ENCODE results near the gene PHYHD1. TPM values are rescaled to one million over a fixed set of nuclear protein-coding genes. Genes with fewer than 3 reads are reported as not detected.

The PHYHD1 gene
- polyA plus RNA-seq, 1 donor, result 63.9 TPM

DNA sequence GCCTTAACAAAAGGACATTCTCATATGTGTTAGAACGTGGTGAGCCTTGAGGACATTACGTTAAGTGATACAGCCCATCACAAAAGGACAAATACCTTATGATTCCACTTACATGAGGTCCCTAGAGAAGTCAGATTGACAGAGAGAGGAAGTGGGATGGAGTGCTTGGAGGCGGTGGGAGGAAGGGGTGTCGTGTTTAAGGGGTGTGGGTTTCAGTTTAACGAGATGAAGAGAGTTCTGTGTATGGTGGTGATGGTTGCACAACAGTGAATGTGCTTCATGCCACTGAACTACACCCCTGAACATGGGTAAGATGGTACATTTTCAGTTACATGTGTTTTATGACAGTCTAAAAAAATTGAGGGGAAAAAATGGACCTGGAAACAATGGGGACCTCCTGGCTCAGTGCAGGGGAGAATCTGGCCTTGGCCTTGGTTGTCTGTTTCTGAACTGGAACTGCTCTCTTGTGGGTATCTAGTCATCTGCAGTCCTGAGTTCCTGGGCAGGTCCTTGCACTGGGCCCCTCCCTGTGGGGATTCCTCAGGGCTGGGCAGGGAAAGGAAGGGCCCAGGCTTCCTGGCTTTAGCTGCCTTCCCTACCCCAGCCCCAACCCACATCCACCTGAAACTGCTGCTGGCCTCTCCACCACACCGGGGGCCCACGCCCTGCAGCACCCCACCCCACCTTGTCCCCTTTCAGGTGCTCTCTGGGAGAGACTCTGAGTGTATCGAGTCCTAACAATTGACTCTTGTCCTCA, 21.0 kb upstream of the PHYHD1 start:
- no peak for DNase-seq

DNA sequence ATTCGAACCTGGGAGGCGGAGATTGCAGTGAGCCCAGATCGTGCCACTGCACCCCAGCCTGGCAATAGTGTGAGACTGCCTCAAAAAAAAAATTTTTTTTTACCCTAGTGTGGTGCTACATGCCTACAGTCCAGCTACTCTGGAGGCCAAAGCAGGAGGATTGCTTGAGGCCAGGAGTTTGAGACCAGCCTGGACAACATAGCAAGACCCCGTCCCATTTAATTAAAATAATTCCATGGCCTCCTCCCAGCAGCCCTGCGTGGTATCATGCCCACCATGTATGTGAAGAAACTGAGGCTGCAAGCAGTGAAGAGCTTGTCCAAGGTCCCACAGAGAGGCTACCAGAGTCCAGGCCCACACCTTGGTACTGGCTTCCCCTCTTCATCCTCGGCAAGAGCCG, 19.4 kb upstream of the PHYHD1 start:
- DNase-seq, result no peak

DNA sequence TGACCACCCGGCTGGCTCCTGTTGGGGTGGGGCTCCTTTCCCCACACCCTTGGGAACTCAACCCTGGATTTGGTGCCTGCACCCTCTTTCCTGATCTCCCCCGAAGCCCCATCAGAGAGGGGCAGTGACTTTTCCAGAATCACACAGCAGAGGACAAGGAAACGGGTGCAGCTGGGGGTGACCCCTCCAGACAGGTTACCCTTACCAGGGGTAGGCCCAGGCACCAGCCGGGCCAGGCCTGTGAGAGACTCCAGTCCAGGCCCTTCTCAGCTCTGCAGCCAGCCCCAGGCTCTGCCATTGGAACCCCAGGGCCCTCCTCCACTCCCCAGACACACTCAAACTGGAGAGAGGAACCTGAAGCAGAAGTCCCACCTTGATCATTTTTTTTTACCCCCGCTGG, 19.0 kb upstream of the PHYHD1 start:
- no peak for DNase-seq

DNA sequence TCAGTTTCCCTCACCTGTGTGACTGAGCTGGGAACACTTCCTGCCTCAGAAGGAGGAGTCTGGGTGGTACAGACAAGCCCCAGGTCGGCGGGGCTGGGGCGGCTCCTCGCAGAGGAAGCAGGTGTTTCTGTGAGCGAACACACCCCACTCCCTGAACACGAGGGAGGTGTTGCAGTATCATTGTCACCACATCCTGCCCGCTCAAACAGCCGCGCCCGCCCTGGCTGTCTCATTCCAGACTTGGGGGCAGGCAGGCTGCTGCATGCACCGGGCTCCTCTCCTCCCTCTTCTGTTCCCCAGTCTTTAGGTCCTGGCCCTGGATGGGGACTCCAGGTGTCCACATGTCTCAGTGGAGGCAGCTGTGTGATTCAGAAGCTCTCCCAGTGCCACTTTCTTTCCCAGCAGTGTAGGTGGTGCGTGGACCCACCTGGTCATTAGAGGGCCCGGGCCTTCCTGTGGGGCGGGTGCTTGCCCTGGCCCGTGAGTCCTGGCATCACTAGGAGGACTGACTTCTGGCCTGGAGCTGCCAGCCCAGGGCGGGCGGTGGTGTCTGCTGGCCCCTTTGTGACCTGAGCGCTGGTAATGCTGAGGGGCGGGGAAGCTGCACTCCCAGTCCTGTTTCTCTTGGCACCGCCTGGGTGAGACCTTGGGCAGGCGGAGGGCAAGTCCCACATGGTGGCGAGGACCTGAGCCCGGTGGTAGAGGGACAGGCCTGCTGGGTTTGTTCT, 18.3 kb upstream of the PHYHD1 start:
- no peak for DNase-seq

DNA sequence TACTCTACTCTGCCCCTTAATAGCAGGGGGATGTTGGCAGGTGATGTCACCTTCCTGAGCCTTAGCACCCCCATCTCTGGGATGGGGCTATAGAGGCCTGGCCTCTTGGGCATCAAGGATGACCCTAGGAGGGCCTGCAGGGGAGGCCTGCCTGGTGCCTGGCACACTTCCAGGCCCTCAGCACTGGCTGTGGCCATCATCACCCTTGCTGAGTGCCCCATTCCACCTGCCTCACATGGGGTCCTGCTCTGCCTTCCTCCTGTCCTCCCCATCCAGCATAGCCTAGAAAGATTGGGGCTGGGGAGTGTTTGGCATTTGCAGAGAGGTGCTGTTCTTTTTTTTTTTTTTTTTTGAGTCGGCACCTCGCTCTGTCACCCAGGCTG, 17.7 kb upstream of the PHYHD1 start:
- no peak for DNase-seq

DNA sequence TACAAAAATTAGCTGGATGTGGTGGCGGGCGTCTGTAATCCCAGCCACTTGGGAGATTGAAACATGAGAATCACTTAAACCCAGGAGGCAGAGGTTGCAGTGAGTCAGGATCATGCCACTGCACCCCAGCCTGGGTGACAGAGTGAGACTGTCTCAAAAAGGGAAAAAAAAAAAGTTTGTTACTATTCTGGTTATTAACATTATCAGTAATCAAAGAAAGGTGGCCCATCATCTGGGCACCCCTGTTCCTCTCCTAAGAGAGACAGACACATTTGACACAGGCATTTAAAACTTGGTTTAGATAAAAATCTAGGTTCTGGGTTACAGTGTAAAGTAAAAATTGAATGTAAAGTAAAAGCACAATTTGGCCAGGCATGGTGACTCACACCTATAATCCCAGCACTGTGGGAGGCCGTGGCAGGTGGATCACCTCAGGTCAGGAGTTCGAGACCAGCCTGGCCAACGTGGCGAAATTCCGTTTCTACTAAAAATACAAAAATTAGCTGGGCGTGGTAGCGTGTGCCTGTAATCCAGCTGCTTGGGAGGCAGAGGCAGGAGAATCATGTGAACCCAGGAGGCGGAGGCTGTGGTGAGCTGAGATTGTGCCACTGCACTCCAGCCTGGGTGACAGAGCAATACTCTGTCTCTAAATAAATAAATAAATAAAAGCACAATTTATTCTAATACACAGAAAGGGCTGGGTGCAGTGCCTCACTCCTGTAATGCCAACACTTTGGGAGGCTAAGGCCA, 16.7 kb upstream of the PHYHD1 start:
- DNase-seq, result no peak

DNA sequence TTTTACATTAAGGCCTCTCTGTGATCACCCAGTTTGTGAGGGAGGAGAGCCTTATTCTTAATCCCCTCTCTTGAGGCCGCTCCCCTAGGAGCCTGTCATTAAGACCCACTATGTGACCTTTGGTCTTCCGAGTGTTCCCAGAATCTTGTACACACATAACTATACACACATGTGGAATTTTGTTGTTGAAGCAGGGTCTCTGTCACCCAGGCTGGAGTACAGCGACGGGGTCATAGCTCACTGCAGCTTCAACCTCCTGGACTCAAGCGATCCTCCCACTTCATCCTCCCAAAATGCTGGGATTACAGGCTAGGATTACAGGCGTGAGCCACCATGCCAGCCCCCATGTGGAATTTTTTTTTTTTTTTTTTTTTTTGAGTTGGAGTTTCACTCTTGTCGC, 14.8 kb upstream of the PHYHD1 start:
- DNase-seq, result no peak

DNA sequence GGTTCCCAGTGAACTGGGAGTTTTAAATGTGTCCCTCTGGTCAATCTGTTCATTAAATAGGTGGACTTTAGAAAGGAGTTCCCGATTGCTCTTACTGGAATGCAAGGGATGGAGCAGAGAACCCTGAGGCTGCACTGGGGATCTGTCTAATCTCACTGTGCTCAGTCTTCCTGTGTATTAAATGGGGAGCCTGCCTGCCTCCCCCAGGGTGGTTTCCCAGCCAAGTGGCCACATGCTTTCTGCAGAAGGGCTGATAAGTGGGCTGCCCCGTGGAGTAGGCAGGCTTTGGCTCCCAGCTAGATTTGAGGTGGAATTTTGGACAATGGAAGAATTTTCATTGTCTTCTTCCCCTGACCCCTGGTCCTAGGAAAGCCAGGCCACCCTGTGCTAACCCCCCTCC, 14.0 kb upstream of the PHYHD1 start:
- DNase-seq, result no peak

DNA sequence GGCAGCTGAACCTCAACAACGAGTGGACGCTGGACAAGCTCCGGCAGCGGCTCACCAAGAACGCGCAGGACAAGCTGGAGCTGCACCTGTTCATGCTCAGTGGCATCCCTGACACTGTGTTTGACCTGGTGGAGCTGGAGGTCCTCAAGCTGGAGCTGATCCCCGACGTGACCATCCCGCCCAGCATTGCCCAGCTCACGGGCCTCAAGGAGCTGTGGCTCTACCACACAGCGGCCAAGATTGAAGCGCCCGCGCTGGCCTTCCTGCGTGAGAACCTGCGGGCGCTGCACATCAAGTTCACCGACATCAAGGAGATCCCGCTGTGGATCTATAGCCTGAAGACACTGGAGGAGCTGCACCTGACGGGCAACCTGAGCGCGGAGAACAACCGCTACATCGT, 12.4 kb upstream of the PHYHD1 start:
- no peak for DNase-seq

DNA sequence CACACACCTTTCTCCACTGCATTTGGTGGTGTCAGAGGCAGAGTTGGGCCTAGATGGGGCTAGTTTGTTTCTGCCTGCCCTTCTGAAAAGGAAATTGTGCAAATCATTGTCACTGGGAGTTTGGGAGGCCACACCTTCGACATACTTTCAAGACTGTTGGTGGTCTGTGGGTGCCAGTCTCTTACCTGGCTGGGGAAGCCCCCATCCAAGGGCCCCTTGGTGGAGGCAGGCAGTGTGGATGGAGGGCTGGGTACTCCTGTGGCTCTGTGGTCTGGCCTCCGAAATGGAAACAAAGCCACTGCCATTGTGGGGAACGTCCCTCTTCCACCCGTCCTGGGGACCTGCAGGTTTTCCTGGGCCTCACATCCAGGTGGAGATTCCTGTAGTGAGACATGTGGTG, 10.9 kb upstream of the PHYHD1 start:
- DNase-seq, result no peak

DNA sequence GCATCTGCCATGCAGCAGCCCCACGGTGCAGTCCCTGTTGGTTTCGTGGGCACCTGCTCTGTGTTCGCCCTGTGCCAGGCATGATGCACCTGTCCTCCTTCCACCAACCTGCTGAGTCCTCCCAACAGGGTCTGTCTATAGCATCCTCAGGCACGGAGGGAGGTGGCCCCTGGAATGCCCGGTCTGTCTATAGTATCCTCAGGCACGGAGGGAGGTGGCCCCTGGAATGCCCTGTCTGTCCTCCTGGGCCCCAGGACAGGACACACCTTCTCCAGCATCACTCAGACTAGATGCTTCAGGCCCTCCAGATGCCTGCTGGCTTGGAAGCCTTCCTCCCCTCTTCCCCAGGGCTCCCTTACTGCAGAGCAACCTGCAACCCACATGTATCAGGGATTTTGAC, 9.9 kb upstream of the PHYHD1 start:
- DNase-seq, result no peak

DNA sequence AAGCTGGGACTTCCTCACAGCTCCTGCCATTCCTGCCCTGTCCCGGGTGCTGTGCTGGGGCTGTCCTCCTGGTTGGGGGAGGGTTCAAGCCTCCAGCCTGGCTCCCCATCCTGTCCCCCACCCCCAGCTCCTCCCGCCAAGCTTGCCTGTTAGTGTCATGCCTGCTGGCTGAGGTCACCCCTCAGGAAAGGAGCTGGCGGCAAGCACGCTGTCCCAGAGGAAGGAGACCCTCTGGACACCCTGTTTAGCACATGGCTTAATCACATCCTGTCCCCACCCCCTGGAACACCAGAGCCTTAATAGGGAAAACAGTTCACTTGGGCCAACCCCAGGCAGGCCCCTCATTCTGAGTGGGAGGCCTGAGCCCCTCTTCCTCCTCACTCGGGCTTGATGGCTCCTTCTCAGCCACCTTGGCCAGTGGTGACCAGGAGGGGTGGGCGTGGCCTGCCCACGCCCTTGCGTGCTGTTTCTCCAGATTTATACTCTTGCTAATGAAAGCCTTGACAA, 9.2 kb upstream of the PHYHD1 start:
- DNase-seq, result no peak

DNA sequence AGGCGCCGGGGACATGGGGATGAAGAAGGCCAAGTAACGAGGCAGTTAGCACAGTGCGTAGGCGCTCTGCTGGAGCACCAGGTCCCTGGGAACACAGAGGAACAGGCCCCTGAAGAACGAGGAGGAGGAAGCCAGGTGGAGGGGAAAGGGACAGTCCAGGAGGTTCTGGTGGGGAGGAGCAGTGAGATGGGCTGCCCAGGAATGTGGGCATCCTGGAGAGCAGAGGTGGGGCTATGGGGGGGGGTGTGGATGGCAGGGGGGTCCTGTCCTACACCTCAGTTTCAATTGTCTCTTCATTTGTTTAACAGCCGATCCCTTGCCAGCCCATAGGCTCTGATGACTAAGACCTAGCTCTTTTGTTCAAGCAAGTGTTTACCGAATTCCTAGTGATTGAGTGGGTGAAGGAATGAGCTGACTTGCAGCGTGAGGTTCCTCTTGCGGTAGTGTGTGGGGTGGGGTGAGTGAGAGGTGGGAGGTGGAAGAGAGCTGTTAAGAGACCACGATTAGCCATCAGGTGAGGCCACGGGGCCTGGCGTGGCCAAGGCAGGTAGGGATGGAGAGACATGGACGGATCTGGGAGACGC, 8.4 kb upstream of the PHYHD1 start:
- DNase-seq, result no peak

DNA sequence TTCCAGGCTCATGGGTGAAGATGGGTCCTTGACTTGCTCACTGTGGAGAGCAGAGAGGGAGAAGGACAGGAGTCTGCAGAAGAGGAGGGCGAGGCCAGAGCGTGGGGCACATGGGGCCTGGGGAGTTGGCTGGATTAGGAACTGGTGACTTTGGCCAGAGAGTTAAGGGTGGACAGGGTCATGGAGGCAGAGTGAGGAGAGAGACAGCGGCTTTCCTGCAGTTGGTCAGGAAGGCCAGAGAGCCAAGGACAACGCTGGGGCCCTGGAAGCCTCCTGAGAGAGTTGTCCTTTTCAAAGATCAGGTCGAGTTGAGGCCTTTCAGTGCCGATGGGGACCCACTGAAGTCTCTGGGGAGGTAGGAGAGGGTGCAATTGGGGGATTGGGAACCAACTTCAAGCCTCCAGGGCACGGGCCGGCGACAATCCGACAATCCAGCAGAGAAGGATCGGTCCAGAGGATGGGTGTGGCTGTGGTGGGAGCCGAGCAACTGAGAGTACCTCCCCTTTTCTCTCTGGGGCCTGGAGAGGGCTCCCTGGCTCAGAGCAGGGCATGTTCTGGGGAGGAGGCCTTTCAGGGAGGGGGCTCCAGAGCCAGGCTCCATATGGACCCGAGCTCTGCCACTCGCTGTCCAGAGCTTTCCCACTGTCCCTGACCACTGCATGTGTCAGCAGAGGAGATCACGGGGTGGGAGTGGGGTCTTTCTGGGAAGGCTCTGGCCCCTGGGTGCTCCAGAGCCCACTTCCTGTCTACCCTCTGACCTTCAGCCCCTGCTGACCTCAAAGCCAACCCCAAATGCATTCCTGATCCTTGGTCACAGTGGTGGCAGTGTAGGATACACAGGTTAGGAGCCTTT, 7.5 kb upstream of the PHYHD1 start:
- no peak for DNase-seq

DNA sequence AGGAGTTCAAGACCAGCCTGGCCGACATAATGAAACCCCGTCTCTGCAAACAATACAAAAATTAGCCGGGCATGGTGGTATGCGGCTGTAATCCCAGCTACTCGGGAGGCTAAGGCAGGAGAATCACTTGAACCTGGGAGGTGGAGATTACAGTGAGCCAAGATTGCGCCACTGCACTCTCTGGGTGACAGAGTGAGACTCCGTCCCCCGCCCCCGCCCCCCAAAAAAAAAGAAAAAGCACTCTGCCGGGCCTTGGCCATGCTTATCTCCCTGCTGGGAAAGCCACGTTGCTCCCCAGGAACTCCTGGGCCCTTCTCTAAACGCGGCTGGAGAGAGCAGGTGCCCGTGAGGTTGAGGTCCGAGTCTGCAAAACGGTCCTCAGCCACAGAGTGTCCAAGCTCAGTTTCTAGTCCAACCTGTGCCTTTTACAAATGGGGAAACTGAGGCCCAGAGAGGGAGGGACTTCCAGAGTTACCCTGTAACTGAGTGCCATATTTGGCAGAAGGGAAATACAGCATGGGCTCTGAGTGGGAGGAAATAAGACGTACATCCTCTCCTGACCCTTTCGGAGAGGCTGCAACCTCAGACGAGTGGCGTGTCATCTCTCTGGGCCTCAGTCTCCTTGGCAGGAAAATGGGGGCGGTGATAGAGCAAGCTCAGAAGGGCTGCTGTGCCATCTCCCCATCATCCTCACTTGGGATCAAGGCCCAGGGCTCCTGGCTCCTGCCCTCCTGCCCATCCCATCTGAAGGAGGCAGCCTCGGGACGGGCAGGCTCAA, 6.6 kb upstream of the PHYHD1 start:
- DNase-seq, result no peak

DNA sequence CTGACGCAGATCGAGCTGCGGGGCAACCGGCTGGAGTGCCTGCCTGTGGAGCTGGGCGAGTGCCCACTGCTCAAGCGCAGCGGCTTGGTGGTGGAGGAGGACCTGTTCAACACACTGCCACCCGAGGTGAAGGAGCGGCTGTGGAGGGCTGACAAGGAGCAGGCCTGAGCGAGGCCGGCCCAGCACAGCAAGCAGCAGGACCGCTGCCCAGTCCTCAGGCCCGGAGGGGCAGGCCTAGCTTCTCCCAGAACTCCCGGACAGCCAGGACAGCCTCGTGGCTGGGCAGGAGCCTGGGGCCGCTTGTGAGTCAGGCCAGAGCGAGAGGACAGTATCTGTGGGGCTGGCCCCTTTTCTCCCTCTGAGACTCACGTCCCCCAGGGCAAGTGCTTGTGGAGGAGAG, 4.6 kb upstream of the PHYHD1 start:
- no peak for DNase-seq

DNA sequence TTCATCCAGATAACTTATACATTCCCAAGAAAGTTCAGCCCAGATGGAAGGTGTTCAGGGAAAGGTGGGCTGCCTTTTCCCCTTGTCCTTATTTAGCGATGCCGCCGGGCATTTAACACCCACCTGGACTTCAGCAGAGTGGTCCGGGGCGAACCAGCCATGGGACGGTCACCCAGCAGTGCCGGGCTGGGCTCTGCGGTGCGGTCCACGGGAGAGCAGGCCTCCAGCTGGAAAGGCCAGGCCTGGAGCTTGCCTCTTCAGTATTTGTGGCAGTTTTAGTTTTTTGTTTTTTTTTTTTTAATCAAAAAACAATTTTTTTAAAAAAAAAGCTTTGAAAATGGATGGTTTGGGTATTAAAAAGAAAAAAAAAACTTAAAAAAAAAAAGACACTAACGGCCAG, 4.0 kb upstream of the PHYHD1 start:
- no peak for DNase-seq

DNA sequence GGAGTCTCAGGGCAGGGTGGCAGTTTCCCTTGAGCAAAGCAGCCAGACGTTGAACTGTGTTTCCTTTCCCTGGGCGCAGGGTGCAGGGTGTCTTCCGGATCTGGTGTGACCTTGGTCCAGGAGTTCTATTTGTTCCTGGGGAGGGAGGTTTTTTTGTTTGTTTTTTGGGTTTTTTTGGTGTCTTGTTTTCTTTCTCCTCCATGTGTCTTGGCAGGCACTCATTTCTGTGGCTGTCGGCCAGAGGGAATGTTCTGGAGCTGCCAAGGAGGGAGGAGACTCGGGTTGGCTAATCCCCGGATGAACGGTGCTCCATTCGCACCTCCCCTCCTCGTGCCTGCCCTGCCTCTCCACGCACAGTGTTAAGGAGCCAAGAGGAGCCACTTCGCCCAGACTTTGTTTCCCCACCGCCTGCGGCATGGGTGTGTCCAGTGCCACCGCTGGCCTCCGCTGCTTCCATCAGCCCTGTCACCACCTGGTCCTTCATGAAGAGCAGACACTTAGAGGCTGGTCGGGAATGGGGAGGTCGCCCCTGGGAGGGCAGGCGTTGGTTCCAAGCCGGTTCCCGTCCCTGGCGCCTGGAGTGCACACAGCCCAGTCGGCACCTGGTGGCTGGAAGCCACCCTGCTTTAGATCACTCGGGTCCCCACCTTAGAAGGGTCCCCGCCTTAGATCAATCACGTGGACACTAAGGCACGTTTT, 3.5 kb upstream of the PHYHD1 start:
- DNase-seq, result no peak

DNA sequence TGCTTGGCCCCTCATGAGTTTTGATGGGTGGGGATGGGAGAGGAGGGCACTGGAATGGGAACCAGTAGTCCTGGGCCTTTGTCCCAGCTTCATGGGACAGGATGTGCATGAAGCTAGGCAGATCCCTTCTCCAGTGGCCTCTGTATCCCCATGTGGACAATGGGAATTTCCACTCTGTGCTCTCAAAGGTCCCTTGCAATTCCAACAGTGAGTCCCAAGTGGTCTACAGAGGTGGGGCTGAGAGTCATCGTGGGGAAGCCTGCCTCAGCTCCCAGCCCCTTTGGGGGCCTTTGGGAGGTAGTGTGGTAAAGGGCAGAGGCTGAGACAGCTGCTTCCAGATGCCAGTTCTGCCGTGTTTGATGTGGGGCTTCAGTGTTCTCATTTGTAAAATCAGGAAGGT, 1.9 kb upstream of the PHYHD1 start:
- no peak for DNase-seq

DNA sequence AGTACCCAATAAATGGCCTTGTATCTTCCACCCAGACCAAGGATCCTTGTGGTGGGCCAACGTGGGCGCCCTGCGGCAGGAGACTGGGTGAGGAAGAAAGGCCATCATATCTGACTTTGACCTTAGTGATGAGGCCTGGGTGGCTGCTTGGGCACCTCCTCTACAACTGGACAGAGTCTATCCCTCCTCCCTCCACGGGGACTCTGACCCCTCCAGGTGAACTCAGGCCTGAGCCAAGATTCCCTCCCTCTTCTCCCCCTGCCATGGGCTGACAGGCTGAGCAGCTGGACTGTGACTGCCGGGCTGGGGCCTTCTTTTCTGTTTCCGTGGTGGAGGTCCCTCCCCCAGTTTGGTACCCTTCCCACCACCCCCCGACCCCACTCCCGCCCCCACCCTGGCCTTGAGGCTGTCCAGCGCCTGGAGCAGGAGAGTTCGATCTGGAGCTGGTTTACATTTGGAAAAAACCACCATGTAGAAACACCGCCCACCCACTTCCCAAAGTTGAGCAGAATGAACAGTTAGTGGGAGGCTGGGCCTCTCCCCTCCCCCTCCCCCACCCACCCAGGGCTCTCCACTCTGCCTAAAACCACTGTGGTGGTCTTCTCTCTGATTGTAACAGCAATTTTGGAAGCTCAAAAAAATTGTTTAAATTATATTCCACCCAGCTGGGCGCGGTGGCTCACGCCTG, 1.2 kb upstream of the PHYHD1 start:
- peak; percentile 12 for DNase-seq

Data from left kidney (tissue), 2 donors.